HG03095 (cell line): ENCODE data around the gene SNX2.
"Not testable (repeated sequence)": the region's sequence is repeated elsewhere in the genome, so short reads cannot be mapped to it uniquely, and the experiment has no call there.

Source experiments
- ATAC-seq: cut with Tn5 transposase; IDR thresholded peaks from one replicate; pipeline ENCODE4 v1.9.1; 2021; ENCODE audit warnings: moderate library complexity; ENCODE audit not compliant: unreplicated experiment

SNX2 gene

DNA sequence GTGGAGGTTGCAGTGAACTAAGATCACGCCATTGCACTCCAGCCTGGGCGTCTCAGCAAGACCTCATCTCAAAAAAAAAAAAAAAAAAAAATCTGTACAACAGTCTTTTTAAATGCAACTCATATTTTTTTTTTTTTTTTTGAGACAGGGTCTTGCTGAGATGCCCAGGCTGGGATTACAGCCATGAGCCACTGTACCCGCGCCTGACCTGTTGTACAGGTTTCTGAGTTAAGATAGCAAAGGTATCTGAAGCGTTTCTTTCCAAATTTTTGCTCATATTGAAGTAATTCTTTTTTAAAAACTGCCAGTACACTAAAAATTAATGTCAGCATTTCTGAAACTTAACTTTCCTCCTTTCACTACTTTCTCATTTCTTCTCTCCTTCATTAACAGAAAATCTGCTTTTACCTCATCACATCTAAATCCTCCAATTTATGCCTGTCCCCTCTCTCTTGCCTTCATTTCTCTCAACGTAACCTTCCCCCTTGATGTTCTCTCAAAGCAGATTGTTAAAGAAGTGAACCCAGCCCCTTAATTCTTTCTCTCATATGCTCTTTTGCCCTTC lies 67.2 kb downstream of the SNX2 start:
- no peak for ATAC-seq

DNA sequence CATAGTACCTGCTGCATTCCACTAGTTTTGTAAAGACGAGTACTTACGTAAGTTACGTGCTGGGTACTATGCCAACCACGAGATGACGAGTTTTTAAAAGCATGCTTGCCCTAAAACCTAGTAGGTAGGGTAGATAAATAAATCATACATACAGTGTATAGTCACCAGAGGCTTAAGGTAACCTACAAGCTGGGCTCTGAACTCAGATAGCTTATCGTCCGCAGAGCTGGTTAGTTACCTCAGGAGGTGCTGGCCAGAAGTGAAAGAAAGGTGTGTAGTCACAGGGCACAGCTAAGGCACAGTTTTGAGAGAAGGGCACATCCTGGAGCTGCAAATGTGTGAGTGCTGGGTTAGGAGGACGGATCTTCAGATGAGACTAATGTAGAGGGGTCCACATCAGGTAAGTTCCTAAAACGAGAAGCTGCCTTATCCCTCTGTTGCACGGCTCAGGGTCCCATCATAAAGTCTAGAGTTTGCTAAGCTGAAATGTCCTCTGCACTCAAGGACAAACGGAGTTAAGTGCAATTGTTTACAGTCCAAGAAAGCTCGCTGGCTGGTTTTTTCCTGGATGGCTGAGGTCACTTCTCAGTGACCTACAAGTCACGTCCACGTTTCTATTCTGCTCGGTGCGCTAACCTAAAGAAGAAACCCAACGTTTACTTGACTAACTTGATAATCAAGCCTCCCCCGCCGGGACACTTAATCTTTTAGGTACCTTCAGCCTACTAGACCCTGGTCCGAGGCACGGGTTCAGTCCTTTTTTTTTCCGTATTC lies 69.4 kb downstream of the SNX2 start:
- no peak for ATAC-seq

DNA sequence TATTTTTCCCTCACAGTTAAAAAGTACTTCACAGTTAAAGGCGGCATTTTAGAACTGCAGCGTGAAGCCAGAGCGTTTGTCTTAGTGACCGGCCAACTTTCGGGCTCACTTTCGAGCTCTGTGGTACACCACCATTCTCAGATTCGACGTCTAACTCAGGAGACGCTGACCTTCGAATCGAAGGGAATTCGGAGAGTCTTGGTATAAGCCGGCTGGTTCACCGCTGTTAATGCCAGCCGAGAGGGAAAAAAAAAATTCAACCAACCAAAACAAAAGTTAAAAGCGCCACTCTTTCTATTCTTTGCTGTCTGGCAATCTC lies 70.0 kb downstream of the SNX2 start:
- peak; percentile 46 for ATAC-seq

DNA sequence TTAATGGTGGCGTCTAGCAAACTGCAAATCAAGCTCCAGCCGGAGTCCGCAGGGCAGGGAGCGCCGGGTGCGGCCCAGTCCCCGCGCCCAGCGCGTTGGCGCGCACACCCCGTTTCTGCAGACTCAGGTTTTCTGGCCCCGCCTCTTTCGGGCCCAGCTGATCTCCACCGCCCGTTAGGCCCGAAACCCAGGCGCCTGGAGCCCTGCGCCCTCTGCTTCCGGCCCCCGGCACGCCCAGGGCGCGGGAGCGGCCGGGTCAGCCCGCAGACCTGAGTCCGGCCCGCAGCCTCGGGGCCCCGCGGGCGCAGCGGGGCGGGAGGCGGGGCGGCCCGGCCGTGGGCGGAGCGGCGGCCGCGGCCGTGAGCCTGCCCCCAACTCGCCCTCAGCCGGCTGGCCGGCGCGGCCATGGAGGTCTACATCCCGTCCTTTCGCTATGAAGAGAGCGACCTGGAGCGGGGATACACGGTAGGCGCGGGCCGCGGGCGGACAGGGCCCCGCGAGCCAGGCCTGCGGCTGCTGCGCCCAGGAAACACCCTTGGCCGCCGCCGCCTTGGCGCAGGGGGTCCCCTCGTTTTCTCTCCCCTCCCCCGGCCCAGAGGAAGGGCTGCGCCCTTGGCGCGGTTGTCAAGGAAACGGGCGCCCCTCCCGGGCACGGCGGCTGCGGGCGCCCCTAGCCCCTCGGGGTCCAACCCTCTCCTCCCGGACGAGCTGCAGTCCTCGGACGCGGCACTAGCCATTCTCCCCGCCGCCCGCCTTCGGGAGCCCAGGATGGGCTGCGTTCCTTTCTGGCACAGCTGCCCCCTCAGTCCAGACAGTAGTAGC lies 70.6 kb downstream of the SNX2 start, which contains the start of gene SNX24:
TSS of gene SNX24 (plus strand) at position 385 of the 822 bp plus-strand sequence. CDS start at position 406, 21 bp downstream.
- ATAC-seq, result peak; percentile 80

DNA sequence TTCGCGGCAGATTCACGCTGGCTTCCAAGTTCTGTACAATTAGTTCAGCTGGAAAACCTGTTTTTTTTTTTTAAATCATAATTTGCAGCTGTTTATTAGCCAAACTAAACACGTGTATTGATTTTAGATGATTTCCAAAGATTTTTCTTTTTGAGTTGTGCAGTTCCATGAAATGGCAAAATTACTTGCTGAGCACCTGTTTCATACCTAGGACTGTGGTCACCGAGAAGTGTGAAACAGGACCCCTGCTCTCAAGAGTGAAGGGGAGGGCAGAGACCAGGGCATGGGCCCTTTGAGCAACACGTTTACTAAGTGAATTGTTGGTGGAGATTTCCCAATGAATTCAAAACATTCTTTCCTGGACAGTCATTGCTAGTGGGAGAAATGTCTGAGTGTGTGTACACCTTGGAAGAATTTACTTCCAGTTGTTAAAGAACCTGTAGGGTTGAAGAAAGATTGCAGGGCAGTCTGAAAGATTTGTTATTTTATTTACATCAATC lies 71.2 kb downstream of the SNX2 start:
- no peak for ATAC-seq

DNA sequence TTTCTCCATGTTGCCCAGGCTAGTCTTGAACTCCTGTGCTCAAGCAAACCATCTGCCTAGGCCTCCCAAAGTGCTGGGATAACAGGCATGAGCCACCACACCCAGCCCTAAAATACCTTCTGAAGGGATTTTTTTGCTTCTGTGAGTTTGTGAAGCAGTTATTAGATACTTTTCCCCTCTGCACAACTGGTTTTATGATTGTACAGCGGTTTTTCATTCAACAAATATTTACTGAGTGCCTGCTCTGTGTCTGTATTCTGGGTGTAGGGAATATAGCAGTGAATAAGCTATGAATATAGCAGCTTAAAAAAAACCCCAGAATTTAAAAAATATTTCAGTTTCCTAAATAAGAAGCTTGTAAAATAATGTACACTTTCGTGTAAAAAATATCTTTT lies 72.8 kb downstream of the SNX2 start:
- ATAC-seq, result no peak

DNA sequence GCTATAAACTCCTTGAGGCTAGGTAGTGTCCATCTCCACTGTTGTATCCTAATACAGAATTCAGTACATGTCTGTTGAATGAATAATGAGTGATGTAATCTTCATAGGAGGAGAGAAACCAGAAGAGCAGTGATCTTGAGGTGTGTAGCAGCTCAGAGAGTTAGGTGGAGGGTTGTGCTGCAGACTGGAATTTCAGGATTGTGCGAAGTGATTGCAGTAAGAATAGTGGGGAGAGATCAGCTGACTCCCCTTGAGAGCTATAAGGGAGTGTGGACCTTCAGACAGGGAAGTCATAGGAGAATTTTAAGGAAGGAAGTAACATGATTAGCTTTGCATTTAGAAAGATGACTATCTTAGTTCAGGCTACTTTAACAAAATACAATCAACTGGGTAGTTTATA lies 74.9 kb downstream of the SNX2 start:
- ATAC-seq, result no peak

DNA sequence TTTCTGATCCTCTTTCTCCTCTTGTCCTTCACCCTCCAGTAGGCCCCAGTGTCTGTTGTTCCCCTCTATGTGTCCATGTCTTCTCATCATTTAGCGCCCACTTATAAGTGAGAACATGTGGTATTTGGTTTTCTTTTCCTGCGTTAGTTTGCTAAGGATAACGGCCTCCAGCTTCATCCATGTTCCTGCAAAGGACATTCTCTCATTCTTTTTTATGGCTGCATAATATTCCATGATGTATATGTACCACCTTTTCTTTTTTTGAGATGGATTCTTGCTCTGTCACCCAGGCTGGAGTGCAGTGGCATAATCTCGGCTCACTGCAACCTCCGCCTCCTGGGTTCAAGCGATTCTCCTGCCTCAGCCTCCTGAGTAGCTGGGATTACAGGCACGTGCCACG lies 82.7 kb downstream of the SNX2 start:
- ATAC-seq, result not testable (repeated sequence)

DNA sequence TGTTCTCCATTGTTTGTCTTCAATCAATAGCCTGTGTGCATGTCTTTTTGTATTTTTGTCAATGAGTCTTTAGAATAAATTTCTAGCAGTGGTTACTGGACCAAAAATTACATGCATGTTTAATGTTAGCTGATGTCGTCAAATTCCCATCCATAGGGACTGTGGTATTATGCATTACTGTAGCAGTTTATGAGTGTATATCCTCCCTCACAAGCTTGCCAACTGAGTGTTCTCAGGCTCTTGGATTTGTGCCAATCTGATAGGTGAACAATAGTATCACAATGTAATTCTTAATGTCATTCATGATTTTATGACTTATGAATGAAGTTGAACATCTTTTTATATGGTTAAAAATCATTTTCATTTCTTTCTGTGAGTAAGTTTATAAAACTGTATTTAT lies 83.6 kb downstream of the SNX2 start:
- no peak for ATAC-seq

DNA sequence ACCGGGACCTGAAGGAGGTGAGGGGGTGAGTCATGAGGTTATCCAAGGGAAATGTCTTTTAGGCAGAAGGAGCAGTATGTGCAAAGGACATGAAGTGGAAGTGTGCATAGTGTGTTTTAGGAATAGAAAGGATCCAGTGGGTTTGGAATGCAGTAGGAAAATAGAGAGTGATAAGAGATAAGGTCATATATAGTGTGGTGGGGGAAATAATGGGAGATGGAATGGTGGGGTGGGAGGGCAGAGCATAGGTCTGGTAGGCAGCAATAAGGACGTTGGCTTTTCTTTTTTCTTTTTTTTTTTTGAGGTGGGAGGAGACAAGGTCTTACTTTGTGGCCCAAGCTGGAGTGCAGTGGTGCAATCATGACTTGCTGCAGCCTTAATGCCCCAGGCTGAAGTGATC lies 88.4 kb downstream of the SNX2 start:
- no peak for ATAC-seq

DNA sequence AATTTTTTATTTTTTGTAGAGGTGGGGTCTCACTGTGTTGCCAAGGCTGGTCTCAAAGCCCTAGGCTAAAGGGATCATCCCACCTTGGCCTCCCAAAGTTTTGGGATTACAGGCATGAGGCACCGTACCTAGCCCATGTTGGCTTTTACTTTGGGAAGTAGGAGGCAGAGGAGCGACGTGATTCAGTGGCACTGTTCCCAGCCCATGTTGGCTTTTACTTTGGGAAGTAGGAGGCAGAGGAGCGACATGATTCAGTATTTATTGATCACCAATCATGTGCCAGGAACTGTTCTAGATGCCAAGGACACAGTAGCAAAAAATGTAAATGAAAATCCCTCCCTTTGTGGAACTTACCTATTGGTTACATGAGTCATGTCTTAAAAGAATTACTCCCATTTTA lies 88.8 kb downstream of the SNX2 start:
- ATAC-seq, result no peak

DNA sequence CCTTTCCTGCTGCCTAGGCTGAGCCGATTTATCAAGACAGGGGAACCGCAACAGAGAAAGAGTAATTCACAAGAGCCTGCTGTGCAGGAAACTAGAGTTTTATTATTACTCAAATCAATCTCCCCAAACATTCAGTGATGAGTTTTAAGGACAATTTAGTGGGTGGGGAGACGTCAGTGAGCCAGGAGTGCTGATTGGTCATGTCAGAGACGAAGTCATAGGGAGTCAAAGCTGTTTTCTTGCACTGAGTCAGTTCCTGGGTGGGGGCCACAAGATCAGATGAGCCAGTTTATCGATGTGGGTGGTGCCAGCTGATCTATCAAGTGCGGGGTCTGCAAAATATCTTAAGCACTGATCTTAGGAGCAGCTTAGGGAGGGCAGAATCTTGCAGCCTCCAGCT lies 89.5 kb downstream of the SNX2 start:
- ATAC-seq, result no peak

DNA sequence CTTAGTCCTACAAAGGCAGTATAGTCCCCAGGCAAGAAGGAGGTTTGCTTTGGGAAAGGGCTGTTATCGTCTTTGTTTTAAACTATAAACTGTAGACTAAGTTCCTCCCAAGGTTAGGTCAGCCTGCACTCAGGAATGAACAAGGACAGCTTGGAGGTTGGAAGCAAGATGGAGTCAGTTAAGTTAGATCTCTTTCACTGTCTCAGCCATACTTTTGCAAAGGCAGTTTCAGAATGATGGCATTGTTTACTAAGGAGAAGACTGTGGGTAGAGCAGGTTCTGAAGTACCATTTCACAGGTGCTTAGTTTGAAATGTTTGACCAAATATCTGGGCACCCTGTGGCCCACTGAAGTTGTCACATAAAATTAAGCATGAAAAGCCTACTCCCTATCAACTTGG lies 90.0 kb downstream of the SNX2 start:
- no peak for ATAC-seq

DNA sequence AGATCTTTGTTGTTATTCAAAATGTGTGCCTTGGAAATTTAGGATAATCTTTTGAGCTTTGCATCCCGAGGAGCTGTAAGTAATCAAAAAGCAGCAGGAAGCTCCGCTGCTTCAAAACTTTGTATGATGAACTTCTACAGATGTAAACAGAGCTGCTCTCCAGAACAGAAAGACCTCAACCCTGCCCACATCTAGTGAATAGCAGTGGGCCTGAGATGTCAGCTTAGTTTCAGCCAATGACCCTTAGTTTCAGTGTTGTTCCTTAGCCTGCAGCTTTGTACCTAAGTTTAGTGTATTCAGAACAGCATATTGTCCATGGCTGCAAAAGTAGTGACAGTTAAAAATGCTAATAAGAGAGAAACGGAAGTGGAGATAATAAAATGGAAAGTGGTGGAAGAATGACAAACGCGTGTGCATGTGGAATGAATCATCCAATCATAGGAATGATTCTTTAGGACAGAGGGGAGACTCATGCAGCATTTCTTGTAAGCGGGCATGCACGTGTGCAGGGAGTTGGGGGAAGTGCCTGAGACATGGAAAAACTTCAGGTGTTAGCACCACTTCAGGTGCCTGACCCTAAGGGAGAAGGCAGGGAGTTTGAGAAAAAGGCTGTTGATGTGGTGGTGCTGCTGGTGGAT lies 95.5 kb downstream of the SNX2 start:
- no peak for ATAC-seq

DNA sequence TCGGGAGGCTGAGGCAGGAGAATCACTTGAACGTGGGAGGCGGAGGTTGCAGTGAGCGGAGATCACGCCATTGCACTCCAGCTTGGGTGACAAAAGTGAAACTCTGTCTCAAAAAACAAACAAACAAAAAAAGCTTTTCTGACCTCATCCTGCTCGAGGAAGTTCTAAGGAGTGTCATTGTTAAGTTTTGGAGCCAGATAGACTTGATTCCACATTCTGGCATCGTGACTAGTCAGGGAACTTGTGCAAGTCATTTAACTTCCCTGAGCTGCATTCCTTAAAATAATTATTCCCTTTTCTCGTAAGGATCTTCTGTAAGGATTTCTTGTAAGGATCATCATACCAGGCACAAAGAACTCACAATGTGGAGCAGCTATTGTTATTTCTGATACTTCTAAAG lies 96.8 kb downstream of the SNX2 start:
- ATAC-seq, result no peak

DNA sequence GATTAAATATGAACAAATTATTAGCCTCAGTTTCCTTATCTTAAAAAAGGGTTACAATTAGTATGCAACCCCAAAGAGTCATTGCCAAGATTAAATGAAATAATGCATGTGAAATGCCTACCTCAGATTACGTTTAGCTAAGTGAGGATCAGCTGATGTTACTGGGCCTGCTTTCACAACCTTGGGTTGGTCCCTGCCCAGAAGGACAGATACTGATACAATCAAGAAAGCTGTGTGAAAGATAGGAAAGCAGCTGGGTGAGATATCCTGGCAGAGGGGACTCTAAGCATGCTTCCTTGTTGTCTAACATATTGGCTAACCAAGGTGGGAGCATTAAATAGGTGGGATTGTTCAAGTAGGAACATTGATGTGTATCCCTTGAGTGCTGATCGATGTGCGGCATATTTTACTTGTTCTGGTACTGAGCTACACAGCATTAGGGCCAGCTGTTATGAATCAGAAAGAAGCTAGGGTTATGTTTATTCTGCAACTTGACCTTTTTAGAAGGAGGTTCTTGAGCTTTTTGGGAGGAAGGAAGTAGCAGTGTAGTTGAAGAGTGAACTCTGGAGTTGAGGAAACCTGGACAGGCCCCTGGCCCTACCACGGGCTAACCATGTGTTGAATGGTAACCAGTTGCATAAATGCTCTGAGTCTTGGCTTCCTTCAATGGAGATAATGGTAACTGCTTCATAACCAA lies 99.4 kb downstream of the SNX2 start:
- no peak for ATAC-seq

DNA sequence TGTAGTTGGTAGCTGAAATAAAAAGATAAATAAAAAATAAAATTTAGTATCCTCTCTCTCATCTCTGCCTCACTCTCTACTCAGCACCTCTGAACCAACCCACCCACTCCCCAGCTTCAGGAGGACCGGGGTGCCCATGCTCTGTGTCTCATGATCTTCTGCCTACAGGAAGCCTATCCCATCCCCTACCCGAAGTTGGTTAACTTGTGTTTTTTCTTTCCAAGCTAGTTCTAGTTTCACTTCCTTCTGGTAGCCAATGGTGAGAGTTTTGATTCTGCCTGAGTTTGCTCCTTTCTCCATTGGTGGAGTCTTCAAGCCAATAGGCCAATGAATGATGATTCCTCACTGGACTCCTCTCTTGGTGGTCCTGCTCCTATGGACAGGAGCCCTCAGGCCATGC lies 102.6 kb downstream of the SNX2 start:
- ATAC-seq, result no peak

DNA sequence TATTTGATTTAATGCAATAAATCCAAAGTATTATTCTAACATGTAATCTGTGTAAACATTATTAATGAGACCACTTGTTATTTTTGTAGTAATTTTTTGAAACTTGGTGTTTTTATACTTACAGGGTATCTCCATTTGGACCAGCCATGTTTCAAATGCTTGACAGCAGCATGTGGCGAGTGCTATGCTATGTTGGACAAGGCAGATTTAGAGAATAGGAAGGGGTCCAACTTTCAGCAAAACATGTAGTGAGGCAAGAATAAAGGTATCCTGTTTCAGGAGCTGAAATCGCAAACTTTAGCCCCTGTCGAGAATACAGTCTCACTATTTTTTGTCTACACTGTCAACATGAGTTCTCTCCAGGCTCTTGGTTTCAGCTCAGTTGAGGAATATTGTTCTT lies 104.2 kb downstream of the SNX2 start:
- ATAC-seq, result no peak
